Suppressor macrophage treated with lipopolysaccharide for 1 hour (primary cell): Measurements from ENCODE around the gene SAMD4A.

Experiments used
- DNase-seq, 3 donors: peaks; one replicate each; pipeline ENCODE4 v3.0.0-alpha.2; 2020 to 2022

Gene SAMD4A

DNA sequence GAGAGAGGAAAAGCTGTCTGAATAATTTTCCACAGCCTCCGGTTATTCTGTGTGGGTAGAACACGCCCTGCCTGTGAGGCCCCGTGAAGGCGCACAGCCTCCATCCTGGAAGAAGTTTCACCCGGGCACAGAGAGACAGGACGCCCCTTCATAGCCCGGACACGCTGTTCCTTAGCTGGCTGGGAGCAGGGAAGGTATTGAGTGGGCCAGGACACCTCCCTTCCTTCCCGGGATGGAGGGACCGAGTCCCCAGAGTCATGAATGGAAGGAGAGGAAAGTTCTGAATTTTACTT, 200.2 kb downstream of the SAMD4A start:
- no peak for DNase-seq

DNA sequence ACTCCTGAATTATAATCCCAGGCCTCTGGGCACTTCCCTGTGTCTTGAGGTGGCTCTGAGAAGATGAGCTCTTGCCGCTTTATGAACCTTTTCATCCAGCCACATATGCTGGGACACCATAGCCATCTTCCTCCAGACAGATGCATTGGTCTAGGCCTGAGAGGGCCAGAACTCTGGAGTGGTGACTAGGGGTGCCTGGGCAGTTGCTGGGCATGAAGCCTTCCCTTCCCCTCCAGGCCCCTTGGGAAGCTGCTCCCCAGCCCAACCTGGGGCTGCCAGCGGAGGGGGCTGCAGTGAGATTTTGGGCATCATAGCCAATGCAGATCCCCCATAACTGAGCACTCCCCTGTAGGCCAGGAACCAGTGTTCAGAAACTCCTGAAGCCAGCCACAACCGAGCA, 200.5 kb downstream of the SAMD4A start:
- no peak for DNase-seq

DNA sequence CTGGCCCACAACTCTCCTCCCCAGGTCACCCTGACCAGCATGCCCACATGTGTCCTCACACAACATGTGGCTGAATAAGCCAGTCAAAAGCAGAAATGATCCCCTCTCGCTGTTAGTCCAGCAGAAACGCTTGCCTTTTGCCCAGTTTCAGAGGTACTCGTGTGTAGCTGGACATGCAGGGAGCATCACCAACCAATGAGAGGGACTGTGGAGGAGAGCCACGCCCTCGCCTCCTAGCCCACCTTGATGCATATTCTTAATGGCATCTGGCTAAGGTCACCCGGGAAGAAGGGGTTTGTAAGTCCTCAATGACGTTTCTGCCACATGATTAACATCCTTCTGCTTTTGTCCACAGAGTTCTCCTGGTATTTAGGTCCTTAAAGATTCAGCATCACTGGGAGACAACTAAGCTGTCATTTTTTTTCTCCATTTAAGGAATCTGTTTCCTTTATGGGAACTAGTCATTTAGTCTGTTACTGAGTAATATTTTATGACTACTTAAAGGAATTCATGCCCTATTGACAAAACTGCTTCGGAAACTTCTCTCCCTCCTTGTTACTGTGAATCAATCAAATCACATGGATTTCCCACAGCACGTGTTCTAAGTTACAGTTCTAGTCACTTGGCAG, 201.7 kb downstream of the SAMD4A start:
- peak in 2 of 3 donors; percentile 25 to 50 for DNase-seq

DNA sequence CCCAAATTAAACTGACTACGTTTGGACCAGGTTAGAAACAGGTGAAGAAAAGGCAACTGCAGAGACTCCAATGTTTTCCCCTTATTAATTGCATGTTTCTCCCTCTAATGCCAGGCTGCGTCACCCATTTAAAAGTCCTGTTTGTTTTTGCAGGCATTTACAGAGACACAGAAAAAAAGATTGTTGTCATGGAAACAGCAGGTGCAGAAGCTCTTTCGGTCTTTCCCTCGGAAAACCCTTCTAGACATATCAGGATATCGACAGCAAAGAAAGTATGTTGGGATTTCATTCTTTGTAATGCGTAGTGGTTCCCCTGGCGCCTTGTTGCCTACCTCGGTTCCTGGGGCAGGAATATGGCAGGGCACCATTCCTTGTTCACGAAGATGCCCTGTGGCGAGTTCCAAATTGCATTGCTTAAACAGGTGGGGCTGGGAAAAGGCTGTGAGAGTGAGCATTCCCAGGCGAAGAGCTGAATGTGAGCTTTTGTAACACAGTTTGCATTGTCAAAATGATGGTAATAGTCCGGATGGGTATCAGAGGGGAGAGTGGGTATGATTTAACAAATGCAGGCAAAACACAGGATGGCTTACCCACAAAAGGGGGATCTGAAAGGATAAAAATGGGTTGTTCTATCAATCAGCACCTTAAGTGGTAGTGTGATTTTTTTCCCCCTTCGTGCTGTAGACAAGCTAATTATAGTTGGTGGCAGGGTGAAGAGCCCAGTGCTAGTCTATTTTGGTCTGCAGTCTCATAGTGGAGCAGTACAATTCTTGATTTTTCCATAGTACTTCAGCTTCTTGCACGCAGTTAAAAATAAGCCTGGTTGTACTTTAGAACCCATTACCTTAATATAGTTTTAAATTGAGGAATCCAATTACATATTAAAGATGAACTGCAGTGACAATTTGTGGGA, 203.3 kb downstream of the SAMD4A start:
- no peak for DNase-seq

DNA sequence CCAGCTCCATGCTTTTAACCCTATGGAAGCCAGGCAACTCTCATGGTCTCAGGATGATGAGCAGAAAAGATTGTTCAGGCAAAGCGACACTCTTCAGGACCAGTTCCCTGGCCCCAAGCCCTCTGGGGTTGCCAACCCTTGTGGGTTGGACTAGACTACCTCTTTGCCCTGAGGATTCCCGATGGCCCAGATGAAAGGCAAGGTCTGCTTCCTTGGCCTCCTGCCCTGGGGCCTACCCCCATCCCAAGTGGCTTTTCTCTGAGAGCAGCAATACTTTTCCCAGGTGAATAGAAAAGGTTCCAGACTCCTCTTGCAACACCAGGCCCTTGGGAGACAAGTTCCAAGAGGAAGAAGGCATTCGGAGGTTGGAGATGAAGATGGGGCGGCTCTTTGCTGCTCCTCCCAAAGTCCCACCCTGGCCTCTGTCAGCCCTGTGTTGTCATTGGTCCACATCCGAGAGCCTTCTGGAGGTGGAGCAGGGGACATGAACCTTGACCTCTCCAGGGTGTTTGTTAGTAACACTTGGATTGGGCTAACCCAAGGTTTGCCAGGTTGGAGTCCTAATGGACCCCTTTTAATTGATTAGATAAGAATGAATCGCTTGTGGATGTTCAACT, 204.6 kb downstream of the SAMD4A start:
- DNase-seq, result no peak

DNA sequence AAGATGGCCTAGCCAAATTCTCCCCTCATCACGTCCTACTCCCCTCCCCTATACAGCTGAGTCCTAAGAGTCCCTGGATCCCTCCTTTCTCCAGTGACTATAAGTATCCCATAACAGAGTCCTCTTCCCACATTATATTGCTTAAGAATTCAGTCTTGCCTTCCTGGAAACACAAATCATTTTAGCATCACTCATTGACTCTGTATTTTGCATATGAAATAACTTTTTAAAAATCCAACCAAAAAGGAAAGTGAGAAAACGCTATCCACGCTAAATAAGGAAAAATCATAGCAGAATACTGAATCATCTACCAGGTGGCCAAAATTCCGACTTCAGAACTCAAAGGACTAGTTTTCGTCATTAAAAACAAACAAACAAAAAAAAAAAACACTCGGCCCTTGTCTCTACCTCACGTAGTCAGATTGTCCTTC, 205.5 kb downstream of the SAMD4A start:
- DNase-seq, result peak in 1 of 3 donors; percentile 49

DNA sequence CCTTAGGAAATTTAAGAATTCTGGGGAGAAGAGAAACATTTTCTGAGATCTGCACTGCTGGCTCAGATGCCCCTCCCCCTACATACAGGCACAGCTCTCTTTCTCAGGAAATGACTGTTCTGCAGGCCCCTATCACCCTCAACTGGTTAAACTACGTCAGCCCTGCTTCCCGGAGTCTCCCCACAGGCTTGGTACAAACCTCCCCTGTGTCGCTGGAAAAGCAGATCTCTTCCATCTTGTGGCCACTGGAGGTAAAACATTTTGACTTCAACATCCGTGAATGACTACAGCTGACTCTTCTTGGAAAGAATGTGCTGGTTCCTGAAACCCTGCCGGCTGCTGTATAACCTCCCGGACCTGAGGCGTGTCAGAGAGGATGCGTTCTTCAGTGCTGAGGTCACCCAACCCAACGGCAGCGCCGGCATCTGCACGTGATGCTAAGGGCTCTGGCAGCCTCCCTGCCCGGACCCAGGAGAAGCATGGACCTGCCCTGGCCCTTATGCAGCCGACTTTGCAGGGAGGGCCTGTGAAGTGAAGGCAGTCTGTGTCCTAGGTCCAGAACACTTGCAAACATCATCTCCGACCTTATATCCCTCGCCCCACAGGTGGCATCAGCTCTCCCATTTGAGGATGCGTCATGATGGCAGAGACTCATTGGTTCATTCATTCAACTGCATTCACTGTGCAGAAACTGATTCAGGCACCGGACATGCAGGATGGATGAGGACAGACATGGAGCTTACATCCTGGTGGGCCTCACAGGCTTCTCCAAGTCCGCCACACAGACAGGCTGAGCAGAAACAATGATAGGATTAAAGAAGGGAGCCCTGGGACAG, 206.5 kb downstream of the SAMD4A start:
- peak; percentile 92 to 98 (median 95) for DNase-seq

DNA sequence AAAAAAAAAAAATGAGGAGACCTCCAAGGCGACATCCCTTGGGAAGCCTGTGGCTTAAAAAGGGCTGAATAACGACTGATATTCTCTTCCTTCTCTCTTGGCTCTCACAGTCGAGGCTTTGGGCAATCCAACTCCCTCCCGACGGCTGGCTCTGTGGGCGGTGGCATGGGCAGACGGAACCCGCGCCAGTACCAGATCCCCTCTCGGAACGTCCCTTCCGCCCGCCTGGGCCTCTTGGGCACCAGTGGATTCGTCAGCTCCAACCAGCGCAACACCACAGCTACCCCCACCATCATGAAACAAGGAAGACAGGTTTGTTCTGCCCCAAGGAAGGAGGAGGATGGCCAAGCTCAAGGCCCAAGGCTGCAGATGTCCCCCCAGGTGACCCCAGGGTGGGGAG, 207.9 kb downstream of the SAMD4A start:
- no peak for DNase-seq

DNA sequence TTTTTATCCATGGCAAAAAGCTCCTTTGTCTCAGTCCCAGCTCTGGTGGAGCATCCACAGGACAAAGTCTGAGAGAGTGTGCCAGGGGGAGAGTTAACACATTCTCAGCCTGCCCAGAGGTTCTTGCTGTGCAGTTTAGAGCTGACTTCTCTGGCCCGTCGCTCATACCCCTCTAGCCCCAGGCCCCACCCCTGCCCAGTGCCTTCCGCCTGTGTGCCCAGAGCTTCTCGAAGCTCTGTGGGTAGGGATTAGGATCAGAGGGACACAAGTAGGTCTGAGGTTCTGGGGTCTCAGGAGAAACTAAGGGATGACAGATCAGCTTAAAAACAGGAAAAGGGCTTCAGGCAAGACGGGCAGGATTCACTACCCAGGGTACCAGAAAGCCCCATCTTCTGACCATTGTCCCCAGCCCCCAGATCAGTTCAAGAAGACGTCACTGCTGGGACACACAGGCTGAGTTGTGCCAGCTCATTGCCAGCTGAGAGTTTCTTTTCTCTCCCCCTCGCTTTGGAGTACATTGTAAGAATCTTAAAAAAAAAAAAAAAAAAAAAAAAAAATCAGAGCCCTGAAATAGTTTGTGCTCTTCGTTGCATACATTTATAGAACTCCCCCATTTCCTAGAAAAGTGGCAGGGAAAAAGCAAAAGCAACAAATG, 208.7 kb downstream of the SAMD4A start:
- peak; percentile 51 to 74 (median 54) for DNase-seq

DNA sequence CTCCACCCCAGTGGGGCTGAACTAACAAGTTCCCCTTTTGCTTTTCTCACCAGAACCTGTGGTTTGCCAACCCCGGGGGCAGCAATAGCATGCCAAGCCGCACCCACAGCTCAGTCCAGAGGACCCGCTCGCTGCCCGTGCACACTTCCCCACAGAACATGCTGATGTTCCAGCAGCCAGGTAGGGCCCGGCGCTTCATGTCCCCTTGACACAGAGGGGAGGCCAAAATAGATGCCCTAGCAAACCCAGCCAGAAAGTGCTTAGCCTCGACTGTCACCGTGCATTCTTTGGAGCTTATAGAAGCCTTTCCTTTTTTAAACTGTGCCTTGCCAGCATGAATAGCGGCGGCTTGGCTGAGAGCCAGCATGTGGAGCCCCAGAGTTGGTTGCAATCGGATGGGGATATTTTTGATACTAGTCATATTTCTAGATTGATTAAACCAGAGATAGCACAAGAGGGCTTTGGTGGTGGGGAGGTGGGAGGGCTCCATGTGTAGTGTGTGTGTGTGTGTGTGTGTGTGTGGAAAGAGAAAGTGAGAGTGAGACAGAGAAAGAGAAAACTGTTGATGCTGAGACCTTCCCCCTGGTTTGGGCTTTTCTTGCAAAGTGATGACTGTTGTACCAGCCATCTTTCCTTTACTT, 209.6 kb downstream of the SAMD4A start:
- DNase-seq, result peak; percentile 70 to 80 (median 74)

DNA sequence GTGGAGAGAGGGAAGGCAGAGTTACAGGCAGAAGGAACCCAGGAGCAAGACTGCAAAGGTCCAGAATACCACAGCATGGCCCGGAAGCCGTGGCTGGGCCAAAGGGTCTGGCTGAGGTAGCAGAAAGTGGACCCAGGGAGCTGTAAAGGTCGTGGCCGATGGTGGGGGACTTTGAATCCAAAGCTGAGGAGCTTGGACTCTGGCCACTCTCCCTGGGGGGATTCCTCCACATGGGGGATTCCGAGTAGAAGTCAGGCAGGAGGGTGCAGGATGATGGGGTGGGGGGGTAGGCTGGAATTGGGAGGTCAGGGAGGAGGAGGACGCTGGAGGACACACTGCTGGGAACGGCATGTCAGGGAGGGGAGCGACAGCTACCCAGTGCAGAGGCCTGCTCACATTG, 210.5 kb downstream of the SAMD4A start:
- DNase-seq, result no peak

DNA sequence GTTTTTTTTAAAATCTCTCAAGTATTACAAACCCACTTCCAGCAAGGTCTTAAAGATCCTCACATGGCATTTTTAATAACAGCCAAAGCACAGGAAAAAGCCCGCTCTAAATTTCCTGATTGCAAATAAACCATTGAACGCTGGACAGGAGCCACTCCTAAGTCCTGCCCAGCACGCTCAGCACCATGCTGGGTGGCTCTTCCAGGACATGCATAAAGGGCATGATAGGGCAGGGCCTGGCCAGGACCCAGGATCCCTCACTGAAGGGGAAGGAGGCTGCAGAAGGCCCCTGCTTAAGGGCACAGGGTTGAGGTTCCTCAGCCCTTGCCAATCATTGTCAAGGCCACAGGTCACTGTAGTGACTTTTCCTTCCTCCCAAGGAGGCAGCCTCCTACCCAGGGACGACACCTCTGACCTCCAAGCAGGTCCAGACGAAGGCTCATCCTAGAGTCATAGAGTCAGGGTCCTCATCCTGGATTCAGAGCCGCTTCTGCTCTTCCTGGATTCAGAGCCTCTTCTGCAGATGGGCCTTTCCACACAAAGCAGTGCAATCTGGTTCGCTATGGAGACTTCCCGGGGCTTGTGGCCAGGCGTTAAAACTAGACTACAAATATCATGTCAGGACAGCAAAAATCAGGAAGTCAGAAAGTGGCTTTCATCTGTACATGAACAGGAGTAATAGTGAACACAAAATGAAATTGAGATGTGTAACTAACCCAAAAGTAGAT, 211.9 kb downstream of the SAMD4A start:
- no peak for DNase-seq

DNA sequence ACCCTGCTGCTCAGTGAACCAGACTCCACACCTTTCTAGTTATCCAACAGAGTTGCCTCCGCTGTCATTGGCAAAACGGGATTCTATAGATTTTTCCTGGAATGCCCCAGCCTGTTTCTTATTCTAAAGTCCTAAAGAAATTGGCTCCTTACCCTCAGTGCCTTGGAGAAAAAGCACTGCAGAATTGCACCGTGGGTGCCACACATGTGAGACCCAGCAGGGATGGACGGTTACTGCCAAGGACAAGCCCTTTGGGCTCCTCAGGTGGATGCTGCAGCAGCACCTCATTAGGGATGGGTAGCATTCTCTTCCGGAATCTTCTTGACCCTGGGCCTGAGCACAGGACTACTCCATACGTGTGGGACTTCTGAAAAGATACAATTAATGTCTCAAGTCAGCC, 214.2 kb downstream of the SAMD4A start:
- no peak for DNase-seq

DNA sequence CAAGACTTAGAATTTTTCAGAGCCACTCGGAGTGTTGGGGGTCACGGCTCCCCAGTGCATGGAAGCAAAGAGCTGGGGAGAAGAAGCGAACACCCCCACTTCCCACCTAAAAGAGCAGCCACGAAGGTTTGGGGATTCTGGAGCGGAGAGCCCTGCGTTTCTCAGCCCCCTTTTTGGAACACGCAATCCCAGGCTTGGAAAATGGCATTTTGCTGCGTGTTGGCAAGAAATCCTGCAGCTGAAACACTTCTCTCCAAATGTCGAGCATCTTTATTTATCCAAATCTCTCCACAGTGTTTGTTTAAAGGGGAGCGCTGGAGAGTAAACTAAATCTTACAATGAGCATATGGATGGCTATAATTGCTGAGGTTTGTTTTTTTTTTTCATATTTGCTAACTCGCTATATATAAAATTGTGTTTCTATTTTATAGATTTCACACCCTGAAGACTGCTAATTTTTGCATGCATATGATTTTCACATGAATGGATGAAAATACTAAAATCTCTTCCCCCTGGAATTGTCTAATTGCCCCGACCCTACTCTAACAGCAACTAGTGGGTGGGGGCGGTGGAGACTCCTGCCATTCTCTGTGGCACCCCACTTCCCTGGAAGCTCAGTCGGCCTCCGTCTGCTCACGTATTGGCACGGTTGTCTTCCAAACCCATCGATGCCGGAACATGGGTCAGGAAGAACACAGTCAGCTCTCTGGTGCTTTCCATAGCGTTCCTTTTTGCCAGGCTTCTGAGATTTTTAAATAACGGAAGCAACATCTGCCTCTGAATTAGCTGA, 215.2 kb downstream of the SAMD4A start:
- DNase-seq, result peak in 1 of 3 donors; percentile 81

DNA sequence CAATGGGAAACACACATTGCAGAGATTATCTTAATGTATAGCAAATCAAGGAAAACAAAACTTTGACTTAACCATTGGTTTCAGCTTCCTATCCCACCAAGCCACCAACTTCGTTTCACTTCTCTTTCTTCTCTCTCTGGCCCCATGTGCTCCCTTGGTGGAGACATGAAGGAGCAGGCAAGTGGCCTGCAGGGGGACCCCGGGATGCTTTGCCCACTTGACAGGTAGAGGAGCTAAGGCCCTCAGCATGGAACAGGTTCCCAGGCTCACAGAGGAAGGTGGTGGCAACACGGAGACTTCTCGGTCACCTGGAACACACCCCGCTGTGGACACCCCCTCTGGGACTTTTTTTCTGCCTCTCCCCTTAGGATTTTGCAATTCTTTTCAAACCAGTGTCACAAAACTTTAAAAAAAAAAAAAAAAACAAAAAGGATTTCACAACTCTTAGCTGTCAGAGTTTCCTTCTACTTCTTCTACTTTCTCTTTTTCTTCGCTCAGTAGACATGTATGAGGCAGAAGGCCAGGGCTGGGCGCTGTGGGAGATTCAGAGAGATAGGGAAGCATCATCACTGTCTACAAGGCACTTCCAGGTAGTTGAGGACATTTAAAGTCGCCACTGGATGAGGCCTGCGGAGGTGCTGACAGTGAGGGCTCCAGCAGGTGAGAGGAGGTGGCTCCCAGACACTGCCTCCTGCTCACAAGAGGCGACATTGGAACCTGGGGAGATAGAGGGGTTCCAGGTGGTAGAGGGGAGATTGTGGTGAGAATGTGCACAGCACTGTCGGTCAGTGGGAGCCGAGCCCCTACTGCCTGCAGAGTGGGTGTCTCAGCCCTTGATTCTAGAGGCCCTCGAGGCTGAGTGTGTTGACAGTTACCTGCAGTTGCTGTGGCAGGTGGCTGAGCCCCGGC, 216.1 kb downstream of the SAMD4A start:
- peak; percentile 82 to 95 (median 88) for DNase-seq

DNA sequence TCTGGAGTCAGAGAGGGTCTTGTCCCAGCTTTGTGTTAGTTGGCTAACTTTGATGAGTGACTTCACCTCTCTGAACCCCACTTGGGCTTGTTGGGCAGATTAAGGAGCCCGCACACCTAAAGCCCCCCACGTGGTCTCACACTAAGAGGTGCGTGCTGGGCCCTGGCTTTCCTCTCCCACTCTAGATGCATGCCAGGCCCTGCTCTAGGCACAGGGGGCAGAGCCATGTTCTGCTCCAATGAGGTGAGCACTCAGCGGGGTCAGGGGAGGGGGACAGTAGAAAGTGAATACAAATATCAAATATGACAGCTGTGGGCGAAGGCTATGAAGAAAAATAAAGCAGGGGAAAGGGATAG, 216.7 kb downstream of the SAMD4A start:
- DNase-seq, result no peak

DNA sequence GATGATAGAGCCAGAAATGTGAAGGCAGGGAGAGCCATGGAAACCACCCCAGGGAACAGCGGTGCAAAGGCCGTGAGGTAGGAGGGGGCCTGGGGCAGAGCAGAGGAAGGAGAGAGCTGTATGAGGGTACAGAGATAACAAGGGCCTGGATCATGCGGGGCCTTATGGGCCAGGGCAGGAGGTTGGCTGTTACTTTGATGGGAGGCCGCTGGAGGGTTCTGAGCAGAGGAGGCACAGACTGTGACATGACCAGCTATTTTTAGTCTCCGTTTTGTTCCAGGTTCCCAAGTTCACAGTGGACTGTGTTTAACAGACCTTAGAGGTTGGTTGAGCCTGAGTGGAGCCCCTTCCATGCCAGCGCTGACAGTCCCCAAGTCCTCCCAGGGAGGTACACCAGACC, 217.1 kb downstream of the SAMD4A start:
- DNase-seq, result no peak

DNA sequence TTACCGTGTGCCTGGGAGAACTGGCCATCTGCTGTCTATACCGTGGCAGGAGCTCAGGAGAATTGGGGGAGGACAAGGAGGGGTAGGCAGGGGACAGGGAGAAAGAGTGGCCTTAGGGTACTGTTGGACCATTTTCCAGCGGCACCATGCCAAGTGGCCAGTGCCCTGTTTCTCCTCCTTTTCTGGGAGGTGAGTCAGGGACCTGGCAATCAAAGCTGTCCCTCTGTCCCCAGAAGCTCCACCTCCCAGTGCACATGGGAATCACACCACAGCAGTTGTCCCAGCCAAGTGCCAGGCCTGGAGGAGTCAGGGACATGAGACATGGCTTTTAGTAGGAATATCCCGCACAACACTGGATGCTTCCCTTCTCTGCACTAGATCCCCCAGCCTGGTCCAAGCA, 217.7 kb downstream of the SAMD4A start:
- no peak for DNase-seq

DNA sequence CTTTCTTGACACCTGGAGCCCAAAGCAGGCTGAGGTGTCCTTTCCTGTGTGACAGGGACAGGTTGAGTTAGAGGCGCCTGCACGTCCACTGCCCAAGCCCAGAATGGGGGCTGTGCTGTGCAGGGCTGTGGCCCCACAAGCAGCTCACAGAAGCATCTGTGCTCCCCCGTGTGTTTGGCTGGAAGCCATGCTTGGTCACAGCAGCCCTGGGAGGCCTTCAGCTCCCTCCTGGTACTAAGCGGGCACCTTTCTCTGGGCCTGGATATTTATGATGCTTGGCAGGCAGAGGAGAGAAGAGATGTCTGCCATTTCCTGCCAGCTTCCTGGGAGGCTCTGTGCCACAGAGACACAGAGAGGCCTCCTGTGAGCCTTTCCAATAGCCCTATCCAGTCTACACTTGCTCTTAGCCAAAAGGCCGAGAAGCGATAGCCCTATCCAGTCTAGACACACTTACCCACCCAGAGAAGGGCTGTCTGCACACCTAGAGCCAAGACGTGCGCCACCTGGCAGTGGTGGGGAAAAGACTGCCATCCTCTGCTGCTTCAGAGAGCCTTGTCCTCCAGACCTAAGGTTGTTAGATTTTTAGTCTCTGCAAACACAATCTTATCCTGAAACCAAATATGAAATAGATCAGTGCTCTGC, 218.3 kb downstream of the SAMD4A start:
- no peak for DNase-seq
